Measurements from ENCODE around the gene TSN. TPM values are rescaled to one million over a fixed set of nuclear protein-coding genes. Genes with fewer than 3 reads are reported as not detected.

TSN gene
- total RNA-seq, 1 experiment from 2014 or later: 70.4 TPM

- TF ChIP-seq CTCF (conservative IDR thresholded peaks at IDR 0.05) (no peak), EZH2 (IDR thresholded peaks at IDR 0.05; ENCODE audit: low read depth) (no peak)
- intact Hi-C loops (cut with micrococcal nuclease; ENCODE audit: unreplicated experiment): no loop called here
- H3K27me3 ChIP-seq (ENCODE audit: insufficient read depth, low read depth): peaks cover 60% of the 10 kb centered on the region
- CTCF ChIA-PET: interaction anchor here (0.6 kb wide), 1 partner anchor 53 kb away, joined by 4 read pairs; no protein-coding TSS in a partner anchor
- H3K4me3 ChIP-seq: no peak overlapping the region
- peak; percentile 58 to 77 for DNase-seq
- H3K79me2 ChIP-seq (ENCODE audit: low read depth): no peaks in the 10 kb centered on the region
- no peaks in the 10 kb centered on the region for H3K9me3 ChIP-seq (ENCODE audit: insufficient read depth, low read depth)
- H2AFZ ChIP-seq: no peak overlapping the region
- no peaks in the 10 kb centered on the region for H4K20me1 ChIP-seq (ENCODE audit: insufficient read depth)
- H3K9me2 ChIP-seq (ENCODE audit: insufficient read depth): no peaks in the 10 kb centered on the region
- BruUV-seq (replicated peaks): no TSS peak
- POLR2A ChIA-PET (ENCODE audit: unreplicated experiment): interaction anchor here (0.6 to 0.7 kb wide), 3 partner anchors 197 to 1066 kb away, joined by 4 to 7 read pairs (median 4); no protein-coding TSS in a partner anchor
- H3K36me3 ChIP-seq (ENCODE audit: low read depth): no peaks in the 10 kb centered on the region
- H3K27ac ChIP-seq: no peak overlapping the region
- no peak overlapping the region for H3K4me2 ChIP-seq
- H3K4me1 ChIP-seq (replicated peaks; ENCODE audit: insufficient read depth): 0 out of 2 replicates have a peak, but pooled peaks cover 8% of the 10 kb centered on the region
- no peaks in the 10 kb centered on the region for H3F3A ChIP-seq (ENCODE audit: insufficient read depth, low read depth)
Observed at GRCh38 chr2:121790276-121790956, 35.0 kb downstream of the TSN start.

DNA sequence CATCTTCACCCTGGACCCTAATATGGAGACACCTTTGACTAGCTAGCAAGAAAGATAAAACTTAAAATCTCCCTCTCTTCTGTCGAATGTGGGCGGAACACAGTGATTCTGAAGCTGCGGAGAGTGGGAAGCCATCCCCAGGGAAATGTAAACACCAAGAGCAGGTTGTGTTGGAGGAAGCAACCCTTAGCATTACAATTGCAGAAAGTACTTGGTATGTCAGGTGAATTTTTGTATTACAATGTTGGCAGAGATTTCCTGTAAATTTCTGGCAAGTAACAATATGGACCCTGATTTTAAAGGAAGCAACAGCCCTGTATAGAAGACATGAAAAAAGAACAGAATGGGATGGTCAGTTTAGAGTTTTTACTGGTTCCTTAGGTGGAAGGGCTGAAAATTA lies 35.8 kb downstream of the TSN start:
- BruUV-seq (replicated peaks): no TSS peak
- H4K20me1 ChIP-seq (ENCODE audit: insufficient read depth): no peaks in the 10 kb centered on the region
- CTCF ChIA-PET: no interaction called here

DNA sequence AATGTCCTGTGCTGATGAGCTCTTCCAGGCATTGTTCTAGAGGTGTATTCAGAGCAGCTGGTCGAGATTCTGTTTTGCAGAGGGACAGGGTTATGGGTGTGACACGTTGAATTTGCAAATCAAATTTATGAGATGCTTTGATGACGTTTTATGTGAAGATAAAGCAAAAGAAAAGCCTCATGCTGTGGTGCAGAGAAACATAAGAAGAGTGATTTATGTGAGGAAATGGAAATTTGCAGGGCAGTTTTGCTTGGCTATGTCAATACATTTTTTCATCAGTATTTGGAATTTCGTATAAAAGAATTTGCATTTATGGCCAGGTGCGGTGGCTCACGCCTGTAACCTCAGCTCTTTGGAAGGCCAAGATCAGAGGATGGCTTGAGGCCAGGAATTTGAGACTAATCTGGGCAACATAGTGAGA lies 36.4 kb downstream of the TSN start:
- no peaks in the 10 kb centered on the region for H3F3A ChIP-seq (ENCODE audit: insufficient read depth, low read depth)
- H4K20me1 ChIP-seq (ENCODE audit: insufficient read depth): no peaks in the 10 kb centered on the region
- H3K36me3 ChIP-seq (ENCODE audit: low read depth): no peaks in the 10 kb centered on the region
- H3K4me2 ChIP-seq: no peak overlapping the region
- no peak for DNase-seq
- intact Hi-C loops (cut with micrococcal nuclease; ENCODE audit: unreplicated experiment): no loop called here
- H3K79me2 ChIP-seq (ENCODE audit: low read depth): no peaks in the 10 kb centered on the region
- TF ChIP-seq EZH2 (IDR thresholded peaks at IDR 0.05; ENCODE audit: low read depth) (no peak), CTCF (conservative IDR thresholded peaks at IDR 0.05) (no peak)
- H3K9me2 ChIP-seq (ENCODE audit: insufficient read depth): no peaks in the 10 kb centered on the region
- H3K27me3 ChIP-seq (ENCODE audit: insufficient read depth, low read depth): peaks cover 62% of the 10 kb centered on the region
- BruUV-seq (replicated peaks): no TSS peak
- ChIA-PET POLR2A (ENCODE audit: unreplicated experiment) (interaction anchor here (0.8 kb wide), 1 partner anchor 105 kb away, joined by 6 read pairs; no protein-coding TSS in a partner anchor), CTCF (no interaction called here)
- no peak overlapping the region for H3K4me3 ChIP-seq
- H2AFZ ChIP-seq: no peak overlapping the region
- H3K4me1 ChIP-seq (replicated peaks; ENCODE audit: insufficient read depth): 0 out of 2 replicates have a peak, but pooled peaks cover 8% of the 10 kb centered on the region
- H3K27ac ChIP-seq: no peak overlapping the region
- H3K9me3 ChIP-seq (ENCODE audit: insufficient read depth, low read depth): no peaks in the 10 kb centered on the region

More for the DNA sequence above, 35.8 kb downstream of the TSN start:
- H3K27me3 ChIP-seq (ENCODE audit: insufficient read depth, low read depth): peaks cover 60% of the 10 kb centered on the region
- H3K9me2 ChIP-seq (ENCODE audit: insufficient read depth): no peaks in the 10 kb centered on the region
- H3K36me3 ChIP-seq (ENCODE audit: low read depth): no peaks in the 10 kb centered on the region
- H3K9me3 ChIP-seq (ENCODE audit: insufficient read depth, low read depth): no peaks in the 10 kb centered on the region
- intact Hi-C loops (cut with micrococcal nuclease; ENCODE audit: unreplicated experiment): no loop called here
- TF ChIP-seq CTCF (conservative IDR thresholded peaks at IDR 0.05) (no peak), EZH2 (IDR thresholded peaks at IDR 0.05; ENCODE audit: low read depth) (no peak)
- no peak overlapping the region for H3K4me2 ChIP-seq
- H2AFZ ChIP-seq: no peak overlapping the region
- H3K27ac ChIP-seq: no peak overlapping the region
- no peaks in the 10 kb centered on the region for H3K79me2 ChIP-seq (ENCODE audit: low read depth)
- no peaks in the 10 kb centered on the region for H3F3A ChIP-seq (ENCODE audit: insufficient read depth, low read depth)
- H3K4me1 ChIP-seq (replicated peaks; ENCODE audit: insufficient read depth): 0 out of 2 replicates have a peak, but pooled peaks cover 8% of the 10 kb centered on the region
- no peak for DNase-seq
- H3K4me3 ChIP-seq: no peak overlapping the region
- POLR2A ChIA-PET (ENCODE audit: unreplicated experiment): interaction anchor here (0.7 to 0.8 kb wide), 2 partner anchors 106 to 268 kb away, joined by 4 to 6 read pairs; no protein-coding TSS in a partner anchor

Data from PC-9 (cell line).